GM21367 (cell line): ENCODE results near the gene RTF1.

Source experiments
- ATAC-seq: cut with Tn5 transposase; IDR thresholded peaks from one replicate; pipeline ENCODE4 v1.9.1; 2021; ENCODE audit not compliant: unreplicated experiment

Gene RTF1

DNA sequence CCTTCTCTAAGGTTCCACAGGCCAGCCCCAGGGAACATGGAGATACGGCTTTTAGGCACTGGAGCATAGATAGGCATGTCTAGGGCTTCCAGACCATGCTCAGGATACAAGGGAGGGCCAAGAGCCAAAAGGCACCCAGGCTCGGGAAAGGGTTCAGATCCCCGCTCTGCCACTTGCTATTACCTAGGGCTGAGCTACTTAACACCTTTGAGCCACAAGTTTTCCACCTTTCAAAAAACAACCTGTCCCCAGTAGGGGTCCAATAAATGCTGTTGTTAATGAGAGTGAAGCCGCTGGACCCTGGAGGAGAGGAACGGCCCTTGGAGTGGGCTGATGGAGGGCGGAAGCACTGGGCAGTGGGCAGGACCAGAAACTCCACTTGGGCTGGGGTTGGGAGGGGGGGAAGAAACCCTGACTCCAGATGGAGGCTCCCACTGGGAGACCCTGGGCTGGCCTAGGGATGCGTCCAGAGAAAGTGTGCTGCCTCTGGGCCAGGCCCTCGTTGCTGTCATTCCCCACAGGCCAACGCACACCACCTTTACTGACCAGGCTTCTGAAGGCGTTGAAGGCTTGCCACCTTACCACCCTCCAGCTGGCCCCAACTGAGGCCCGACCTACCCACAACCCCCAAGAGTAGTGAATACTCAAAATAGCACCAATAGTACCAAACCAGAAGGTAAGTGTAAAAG lies 68.2 kb downstream of the RTF1 start:
- no peak for ATAC-seq

DNA sequence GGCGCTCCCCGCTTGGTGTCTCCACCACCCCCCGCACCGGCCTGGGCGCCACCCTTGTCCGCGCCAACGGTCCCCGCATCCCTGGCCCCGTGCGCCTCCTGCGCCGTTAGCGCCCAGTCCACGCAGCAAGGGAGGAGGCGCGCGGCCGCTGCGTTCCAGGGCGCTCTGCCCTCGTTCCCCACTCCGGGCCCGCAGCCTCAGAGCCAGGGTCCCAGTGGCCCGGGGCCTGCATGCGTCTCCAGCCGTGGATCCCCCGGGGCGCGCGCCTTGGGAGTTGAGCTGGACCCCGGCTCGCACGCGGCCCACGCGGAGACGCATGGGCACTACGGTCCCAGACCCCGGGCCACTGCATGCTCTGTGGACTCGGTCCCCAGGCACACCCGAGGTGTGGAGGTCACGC lies 69.4 kb downstream of the RTF1 start:
- ATAC-seq = no peak

DNA sequence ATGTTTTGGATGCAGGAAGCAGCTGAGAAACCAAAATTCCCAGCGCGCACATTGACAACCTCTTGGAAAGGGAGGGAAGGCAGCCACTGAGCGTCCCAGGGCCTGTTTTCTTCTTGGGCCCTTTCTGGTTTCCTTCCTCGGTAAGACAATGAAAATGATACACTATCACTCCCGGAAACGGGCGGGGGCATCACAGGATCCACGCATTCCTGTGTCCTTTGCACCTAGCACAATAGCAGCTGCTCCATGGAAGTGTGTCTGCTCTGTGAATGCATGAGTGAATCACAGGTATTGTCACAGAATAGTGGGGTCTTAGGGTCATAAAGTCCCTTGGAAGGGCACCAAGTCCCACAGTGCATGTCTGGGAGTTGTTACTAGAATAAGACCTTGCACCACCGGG lies 70.5 kb downstream of the RTF1 start:
- no peak for ATAC-seq

DNA sequence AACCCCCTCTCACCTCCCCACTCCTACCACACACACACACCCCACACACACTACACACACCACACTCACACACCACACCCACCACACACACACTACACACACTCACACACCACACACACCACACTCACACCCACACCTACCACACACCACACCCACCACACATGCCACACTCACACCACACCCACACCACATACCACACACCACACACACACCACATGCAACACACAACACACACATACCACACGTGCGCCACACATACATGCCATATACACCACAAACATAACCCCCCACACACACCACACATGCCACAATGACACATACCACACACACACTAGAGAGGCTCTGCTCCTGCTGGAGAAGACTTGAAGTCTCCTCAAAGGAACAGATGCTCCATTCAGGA lies 70.9 kb downstream of the RTF1 start:
- ATAC-seq = no peak

DNA sequence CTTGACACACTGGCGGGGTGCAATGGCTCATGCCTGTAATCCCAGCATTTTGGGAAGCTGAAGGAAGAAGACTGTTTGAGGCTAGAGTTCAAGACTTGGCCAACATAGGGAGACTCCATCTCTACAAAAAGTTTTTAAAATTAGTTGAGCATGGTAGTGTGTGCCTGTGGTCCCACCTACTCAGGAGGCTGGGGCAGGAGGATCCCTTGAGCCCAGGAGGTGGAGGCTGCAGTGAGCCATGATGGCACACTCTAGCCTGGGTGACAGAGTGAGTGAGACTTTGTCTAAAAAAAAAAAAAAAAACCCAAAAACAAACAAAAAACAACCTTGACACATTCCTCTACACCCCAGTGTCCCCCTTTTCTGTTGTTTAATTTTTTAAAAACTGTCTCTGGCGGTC lies 72.7 kb downstream of the RTF1 start:
- ATAC-seq = no peak

DNA sequence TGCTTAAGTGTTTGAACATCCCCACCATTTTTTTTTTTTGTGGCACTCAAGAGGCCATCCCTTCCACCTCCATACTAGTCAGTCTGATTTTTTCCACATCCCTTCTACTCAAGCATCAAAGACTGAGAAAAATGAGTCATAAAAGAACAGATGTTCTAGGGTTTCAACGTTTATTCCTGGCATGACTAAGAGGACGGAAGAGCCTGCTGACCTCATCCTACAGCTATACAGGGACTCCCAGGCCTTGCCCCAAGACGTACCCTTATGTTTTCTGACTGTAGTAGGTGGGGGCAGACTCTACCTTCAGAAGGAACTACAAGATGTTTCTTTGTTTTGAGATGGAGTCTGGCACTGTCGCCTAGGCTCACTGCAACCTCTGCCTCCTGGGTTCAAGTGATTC lies 73.5 kb downstream of the RTF1 start:
- no peak for ATAC-seq

DNA sequence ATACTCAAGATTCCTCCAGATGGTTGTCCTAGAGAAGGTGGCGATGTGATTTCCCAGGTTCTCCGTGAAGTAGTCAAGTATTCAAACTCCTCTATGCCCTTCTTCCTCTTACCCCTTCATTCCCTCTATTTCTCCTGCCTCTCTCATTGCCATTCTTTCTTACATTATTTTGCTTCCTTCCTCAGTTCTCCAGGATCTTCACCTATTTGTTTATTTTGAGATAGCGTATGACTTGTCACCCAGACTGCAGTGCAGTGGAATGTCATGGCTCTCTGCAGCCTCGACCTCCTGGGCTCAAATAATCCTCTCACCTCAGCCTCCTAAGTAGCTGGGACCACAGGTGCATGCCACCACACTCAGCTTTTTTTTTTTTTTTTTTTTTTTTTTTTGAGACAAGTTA lies 75.0 kb downstream of the RTF1 start:
- ATAC-seq = no peak

DNA sequence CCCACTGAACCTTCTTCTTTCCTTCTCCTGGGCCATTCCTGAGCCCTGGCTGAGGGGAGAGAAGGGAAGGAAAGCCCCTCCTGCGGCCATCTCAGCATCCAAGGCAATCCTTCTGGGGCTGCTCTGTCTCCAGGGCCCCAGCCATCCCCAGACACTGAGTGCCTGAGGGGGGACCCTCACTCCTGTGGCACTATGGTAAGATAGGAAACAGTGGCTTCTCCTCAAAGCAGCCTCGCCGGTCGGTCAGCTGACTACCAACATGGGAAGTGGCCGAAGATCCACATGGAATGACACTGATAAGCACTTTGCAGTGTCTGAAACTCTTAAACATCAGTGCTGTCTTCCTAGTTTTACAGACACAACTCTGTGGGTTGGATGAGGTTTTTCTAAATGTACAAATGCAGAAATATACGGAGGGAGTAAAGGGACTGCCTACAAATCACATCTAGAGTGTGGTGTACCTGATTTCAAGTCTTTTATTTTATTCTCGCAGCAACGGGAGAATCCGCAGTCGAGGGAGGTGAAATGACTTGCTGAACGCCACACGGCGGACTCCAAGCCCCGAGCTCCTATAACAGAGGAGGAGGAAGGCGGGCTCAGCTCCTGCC lies 75.8 kb downstream of the RTF1 start:
- no peak for ATAC-seq

DNA sequence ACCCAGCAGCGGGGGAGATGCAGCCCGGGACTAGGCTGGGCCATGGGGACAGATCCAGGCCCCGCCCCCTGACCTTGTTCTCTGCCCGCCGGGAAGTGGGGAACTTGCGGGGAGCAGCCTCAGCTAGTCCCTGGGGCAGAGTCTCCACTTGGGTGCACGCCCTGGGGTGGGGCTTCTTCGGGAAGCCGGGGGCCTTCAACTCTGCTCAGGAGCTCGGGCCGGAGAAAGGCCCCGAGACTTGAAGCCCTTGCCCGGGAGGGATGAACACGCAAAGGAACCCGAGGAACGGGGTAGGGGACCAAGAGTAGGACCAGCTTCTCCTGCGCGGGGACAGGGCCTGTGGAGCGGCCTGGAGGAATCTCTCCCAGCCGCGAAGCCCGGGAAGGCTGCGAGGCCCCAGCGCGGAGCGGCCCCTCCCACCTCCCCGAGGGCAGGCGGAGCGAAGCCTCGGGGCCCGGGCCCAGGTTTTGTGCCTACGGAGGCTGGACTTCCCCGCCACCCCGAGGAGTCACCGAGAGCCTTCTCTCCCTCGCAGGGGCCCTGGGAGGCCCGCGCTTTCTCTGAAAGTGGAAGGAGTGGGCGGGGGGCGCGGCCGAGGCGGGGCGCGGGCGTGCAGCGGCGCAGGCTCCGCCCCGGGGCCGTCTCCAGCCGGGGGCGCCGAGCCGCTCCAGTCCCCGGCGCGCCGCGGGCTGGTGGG lies 76.5 kb downstream of the RTF1 start, which contains the start of gene ITPKA:
TSS of gene ITPKA (plus strand) at position 670 of the 697 bp plus-strand sequence. CDS start 54 bp downstream, outside the sequence.
- ATAC-seq = peak; percentile 59

DNA sequence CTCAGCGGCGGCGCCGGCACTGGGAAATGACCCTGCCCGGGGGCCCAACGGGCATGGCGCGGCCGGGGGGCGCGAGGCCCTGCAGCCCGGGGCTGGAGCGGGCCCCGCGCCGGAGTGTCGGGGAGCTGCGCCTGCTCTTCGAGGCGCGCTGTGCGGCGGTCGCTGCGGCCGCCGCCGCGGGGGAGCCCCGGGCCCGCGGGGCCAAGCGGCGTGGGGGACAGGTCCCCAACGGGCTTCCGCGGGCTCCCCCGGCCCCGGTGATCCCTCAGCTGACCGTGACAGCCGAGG lies 77.0 kb downstream of the RTF1 start:
- ATAC-seq = no peak

DNA sequence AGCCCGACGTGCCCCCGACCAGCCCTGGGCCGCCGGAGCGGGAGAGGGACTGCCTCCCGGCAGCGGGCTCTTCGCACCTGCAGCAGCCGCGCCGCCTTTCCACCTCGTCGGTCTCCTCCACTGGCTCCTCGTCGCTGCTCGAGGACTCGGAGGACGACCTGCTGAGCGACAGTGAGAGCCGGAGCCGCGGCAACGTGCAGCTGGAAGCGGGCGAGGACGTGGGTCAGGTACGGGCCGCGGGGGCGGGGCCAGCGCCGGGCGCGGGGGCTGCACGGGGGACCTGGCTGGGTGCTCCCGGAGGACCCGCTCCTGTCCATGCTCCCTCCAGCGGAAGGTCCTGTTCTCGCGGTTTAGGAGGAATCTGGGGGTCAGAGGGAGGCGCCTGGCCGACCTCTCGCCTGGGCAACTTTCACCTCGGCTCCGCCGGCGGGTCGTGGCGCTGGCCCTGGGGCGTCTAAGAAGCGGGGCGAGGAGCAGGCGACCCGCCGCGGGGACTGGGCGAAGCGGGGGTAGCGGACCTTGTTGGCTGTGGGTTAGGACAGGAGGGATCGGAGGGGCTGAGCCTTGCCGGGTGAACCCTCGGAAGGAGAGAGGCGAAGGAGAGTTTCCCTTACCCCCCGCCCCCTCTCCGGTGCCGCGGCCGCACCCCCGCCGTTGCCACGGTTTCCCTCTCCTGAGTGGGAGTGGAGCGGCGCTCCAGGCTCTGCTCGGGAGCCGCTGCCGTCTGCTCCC lies 77.5 kb downstream of the RTF1 start:
- no peak for ATAC-seq

DNA sequence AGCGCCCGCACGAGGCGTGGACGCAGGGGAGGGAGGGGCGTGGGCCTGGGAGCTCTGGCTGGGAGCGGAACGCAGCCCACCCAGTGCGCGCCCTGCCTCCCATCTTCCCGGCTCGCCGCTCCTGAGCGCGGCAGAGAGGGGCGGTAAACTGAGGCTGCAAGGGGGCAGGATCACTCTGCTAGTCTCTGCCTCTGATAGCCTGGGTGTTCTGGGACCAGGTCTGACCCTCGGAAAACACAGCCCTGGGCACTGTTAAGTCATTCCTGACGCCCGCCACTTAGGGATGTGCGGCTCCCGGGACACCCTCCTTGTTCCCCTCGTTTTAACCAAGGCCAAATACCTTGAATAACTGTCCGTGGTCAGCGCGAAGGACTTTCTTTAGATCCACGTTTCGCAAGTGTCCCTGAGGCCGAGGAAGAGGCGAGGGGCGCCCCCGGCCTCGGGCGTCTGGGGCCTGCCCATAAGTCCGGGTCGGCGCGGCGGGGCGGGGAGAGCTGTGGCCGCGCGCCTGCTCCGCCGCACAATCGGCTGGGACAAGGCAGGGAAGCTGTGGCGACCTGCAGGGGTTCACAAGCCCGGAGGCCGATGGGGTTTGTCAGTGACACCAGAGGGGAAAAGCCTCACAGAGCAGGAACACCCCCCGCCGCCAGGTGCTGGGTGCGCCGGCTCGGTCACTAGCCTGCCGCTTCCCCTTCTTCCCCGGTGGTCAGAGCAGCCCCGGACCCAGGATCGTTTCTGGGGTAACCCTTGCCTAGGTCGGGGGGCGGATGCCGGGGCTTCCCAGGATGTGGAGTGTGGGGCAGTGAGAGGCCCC lies 78.2 kb downstream of the RTF1 start:
- no peak for ATAC-seq

DNA sequence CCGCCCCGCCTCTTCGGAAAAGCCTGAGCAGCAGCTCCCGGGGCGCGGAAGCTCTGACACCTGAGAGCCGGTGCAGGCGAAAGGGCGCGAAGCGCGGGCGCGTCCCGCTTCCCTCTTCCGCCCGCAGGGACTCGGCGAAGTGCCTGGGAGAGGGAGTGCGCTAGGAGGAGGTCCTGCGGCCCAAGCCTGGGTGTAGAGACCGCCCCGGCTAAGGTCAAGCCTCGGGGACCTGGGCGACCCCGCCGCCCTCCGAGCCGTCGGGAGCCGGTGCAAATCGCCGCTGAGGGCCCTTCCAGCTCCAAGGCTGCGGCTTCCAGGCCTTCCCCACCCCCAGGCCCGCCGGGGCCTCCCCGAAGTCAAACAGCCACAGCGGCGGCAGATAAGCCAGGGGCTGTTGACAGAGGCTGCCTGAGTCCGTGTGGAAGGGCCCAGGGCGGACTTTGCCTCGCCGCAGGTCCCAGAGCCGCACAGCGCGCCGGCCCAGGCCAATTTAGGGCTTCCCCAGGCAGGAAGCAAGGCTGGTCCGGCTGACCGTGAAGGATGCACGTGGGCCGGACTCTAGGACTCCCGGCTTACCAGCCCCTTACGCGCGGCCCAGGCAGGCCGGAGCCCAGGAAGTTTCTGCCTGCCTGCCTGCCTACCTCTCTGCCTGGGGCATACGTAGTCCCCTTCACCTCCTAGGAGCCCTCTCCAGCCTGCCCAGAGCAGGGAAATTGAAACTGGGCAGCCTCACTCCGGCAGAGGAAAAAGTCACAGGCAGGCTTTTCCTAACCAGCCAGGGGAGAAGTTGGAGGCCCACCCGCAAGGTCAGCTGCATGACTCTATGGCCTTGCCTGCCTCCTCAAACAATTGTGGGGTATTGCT lies 79.1 kb downstream of the RTF1 start:
- ATAC-seq = no peak

DNA sequence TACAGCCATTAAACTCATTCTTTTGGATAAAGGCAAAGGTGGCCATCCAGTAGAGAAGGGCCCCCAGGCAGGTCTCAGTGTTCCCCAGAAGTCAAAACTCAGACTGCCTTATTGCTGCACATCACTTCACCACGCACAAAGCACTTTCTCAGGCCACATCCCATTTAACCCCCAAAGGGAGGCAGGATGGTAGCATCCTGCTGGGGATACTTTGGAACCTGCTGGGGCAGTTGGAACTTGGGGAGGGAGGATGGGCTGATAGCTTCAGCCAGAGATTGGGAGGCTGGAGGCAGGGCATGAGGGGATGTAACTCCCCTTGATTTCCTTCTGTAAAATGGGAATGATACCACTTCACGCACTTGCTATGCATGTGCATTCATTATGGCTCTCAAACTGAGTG lies 81.8 kb downstream of the RTF1 start:
- ATAC-seq = no peak

DNA sequence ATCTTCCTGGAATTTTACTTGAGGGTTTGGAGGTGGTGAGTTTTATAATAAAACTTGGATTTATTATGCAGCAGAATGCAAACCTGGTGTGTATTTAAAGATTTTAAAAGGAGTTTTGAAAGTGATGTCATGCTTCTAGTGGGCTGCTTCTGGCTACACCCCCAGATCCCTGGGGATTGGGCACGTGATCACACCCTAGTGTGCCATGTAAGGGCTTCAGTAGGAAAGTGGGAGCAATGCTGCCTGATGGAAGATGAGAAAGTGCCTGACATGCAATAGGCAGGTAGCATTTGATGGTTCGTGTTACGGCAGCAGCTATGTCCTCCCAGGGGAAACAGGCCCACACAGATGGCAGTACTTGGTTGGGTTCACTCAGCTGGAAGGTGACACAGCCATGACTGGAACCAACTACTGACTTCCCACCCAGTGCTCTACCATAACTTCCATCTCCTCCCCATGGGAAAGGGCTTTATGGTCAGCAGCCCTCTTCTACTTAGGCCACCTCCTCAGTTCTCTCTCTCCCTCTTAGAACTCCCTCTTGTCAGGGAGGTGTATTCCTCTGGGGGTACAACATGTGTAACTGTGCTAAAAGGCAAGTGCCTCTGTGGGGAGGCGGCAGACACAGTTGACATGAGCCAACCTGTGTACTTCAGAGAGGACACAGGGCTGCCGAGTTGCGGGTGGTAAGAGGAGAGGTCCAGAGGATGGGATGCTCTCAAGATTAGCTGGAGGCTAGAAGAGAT lies 82.4 kb downstream of the RTF1 start:
- ATAC-seq = no peak

DNA sequence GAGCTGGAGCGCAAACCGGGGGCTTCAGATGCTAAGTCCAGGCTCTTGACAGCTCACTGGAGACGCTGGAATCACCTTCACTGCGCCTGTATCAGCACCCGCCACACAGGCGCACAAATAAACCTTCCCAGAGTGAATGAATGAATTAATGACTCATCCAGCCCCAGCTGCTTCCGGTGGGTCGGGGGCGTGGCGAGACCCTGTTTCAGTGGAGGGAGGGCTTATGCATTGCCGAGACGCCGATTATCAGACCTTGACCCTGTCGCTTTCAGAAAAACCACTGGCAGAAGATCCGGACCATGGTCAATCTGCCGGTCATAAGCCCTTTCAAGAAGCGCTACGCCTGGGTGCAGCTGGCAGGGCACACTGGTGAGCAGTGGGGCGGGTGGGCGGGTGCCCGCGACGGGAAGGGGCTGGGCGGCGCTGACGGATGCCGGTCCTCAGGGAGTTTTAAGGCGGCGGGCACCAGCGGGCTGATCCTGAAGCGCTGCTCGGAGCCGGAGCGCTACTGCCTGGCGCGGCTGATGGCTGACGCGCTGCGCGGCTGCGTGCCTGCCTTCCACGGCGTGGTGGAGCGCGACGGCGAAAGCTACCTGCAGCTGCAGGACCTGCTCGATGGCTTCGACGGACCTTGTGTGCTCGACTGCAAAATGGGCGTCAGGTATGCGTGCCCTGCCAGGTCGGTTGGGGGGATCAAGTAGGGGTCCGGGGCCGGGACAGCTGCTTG lies 84.5 kb downstream of the RTF1 start:
- no peak for ATAC-seq

DNA sequence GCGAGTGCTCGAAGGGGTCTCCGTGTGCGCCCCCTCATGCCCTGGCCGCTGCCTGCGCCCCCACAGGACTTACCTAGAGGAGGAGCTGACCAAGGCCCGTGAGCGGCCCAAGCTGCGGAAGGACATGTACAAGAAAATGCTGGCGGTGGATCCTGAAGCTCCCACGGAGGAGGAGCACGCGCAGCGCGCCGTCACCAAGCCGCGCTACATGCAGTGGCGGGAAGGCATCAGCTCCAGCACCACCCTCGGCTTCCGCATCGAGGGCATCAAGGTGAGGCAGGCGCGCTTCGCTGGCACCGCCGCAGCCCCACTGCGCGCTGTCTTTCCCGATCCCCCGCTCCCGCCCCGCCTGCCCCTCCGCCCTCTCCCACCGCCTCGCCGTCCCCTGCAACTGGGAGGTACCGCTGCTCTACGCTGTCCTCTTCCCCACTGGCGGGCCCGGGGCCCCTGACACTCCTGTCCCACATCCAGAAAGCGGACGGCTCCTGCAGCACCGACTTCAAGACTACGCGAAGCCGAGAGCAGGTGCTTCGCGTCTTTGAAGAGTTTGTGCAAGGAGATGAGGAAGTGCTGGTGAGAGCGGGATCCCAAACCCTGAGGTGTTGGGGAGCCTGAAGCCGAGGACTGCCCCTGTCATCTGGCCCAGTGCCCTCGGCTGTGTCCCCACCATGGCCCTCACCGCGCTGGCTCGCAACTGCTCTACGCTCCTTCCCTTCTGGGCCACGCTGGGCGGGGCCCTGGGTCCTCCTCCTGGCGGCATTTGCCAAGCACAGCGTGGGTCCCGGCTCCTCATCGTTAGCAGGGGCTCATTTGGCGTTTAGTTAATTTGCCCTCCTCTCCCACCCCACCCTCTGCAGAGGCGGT lies 85.3 kb downstream of the RTF1 start:
- ATAC-seq = no peak
